Nucleus accumbens (tissue), 56 donors: ENCODE results near the gene NBEA.
"Not testable (repeated sequence)": the region's sequence is repeated elsewhere in the genome, so short reads cannot be mapped to it uniquely, and the experiment has no call there.

ENCODE experiments used
- DNase-seq, 56 donors: peaks; one replicate each; lab custom pipeline; 2025; lab: John Stamatoyannopoulos, UW

Gene NBEA, protein sequence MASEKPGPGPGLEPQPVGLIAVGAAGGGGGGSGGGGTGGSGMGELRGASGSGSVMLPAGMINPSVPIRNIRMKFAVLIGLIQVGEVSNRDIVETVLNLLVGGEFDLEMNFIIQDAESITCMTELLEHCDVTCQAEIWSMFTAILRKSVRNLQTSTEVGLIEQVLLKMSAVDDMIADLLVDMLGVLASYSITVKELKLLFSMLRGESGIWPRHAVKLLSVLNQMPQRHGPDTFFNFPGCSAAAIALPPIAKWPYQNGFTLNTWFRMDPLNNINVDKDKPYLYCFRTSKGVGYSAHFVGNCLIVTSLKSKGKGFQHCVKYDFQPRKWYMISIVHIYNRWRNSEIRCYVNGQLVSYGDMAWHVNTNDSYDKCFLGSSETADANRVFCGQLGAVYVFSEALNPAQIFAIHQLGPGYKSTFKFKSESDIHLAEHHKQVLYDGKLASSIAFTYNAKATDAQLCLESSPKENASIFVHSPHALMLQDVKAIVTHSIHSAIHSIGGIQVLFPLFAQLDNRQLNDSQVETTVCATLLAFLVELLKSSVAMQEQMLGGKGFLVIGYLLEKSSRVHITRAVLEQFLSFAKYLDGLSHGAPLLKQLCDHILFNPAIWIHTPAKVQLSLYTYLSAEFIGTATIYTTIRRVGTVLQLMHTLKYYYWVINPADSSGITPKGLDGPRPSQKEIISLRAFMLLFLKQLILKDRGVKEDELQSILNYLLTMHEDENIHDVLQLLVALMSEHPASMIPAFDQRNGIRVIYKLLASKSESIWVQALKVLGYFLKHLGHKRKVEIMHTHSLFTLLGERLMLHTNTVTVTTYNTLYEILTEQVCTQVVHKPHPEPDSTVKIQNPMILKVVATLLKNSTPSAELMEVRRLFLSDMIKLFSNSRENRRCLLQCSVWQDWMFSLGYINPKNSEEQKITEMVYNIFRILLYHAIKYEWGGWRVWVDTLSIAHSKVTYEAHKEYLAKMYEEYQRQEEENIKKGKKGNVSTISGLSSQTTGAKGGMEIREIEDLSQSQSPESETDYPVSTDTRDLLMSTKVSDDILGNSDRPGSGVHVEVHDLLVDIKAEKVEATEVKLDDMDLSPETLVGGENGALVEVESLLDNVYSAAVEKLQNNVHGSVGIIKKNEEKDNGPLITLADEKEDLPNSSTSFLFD (N-terminal part only)

DNA sequence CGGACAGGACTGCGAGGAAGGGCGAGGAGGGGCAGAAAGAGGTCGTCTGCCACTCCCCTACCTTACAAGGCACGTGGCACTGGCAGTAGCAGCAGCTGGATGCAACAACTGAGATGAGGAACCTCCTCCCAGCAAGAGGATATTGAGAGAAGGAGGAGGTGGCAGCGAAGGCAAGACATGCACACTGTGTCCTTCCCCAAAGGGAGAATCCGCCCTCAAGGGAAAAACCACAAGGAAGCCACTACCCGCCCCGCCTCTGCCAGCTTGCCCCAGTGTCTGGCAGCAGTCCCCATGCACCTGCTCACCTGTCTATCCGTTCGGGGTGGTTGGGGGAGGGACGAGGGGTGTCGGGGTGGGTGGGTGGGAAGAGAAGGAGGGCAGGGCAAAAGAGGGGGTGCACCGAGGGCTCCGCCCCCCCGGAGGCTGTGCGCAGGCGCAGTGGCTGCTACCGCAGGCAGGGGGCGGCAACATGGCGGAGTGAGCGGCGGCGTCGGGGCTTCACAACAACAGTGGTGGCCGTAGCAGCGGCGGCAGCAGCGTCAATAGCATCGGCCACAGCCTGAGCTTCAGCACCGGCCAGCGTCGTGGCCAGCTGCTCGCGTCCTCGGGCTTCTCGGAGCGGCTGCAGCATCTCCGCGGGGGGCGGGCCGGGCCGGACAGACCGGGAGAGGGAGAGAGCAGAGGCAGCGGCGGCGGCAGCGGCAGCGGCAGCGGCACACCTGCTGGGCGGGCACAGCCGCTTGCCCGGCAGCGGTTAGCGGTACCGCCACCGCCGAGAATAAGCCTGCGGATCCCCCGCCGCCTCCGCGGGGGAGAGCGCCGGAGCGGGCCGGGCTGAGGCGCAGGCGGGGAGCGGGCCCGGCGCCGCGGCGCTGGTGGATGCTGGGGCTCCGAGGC is at the start of gene NBEA:
Gene NBEA, plus strand, starts transcription at position 436 of the 897 bp plus-strand sequence. CDS start 551 bp downstream, outside the sequence.
- DNase-seq: peak in 55 of 56 donors; percentile 9 to 88 (median 72)

GRCh38 chr13:34894756-34895155 is 47.3 kb upstream of the NBEA start:
- DNase-seq: no peak

- DNase-seq: no peak
Measured at GRCh38 chr13:34897220-34897619, 44.9 kb upstream of the NBEA start.

GRCh38 chr13:34899888-34900287 is 42.2 kb upstream of the NBEA start:
- DNase-seq: no peak

DNA sequence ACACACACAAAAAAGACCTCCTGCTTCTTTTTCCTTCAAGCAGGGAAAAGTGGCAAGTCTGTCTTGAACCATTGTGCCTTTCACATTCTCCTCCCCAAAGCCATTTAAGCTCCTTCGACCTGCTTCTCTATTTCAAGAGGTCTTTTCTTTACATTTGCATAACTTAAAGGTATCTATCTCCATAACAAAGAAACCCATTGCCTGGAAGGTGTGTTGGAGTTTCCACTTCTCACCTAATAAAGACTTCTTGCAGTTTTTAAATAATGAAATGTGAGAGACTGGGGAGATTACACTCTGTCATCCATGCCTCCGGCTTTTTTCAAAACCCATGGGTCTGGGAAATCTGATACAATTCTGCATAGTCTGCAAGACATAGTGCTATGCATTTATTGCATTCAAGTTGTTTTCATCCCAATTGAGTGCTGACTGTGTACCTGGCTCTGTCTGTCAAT is 41.8 kb upstream of the NBEA start:
- no peak for DNase-seq

GRCh38 chr13:34901572-34901971 is 40.5 kb upstream of the NBEA start:
- no peak for DNase-seq

DNA sequence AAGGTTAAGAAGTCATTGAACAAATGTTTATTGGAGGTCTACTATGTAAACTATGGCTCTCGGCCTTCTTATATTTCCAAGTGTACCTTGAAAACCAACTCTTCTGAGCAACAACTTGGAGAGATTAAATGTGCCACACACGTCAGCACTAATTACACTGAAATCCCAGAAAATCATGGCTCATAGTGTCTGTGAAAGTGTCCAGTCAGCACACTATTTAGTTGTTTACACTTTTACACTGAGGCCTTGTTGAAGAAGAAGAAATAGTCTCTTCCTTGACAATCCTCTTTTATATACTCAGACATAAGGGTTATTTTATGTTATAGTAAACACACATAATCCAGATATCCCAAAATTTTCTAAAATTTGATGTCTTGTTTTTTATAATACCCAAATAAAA is 30.9 kb upstream of the NBEA start:
- DNase-seq: no peak

- DNase-seq: no peak
Measured at GRCh38 chr13:34913040-34913439, 29.0 kb upstream of the NBEA start.

GRCh38 chr13:34914416-34914815 is 27.7 kb upstream of the NBEA start:
- DNase-seq: no peak

- DNase-seq: no peak
Measured at GRCh38 chr13:34926508-34926907, 15.6 kb upstream of the NBEA start.

GRCh38 chr13:34928676-34929075 is 13.4 kb upstream of the NBEA start:
- DNase-seq: not testable (repeated sequence)

- DNase-seq: no peak
Measured at GRCh38 chr13:34931572-34931971, 10.5 kb upstream of the NBEA start.

- DNase-seq: no peak
Measured at GRCh38 chr13:34933349-34933748, 8.7 kb upstream of the NBEA start.

- DNase-seq: no peak
Measured at GRCh38 chr13:34933786-34934185, 8.3 kb upstream of the NBEA start.

GRCh38 chr13:34935841-34936240 is 6.2 kb upstream of the NBEA start:
- DNase-seq: no peak

DNA sequence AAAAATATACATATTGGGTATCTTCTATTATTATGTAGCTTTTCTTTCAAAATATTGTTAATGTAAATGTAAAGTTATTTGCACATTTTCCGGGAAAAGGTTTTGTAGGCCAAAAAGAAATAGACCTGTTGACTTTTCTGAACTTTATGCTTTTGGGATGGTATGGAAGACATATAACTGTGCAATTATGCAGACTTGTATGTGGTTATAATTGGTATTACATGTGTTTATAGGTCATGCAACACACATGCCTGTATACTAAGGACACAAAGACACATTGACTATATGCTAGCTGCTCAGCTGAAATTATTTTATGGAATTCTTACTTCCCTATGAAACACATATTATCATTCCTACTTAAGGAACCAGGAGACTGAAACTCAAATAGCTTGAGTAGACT is 2.3 kb upstream of the NBEA start:
- no peak for DNase-seq

- DNase-seq: peak in 8 of 56 donors; percentile 7 to 60 (median 34)
Measured at GRCh38 chr13:34941436-34941834, 635 bp upstream of the NBEA start.

DNA sequence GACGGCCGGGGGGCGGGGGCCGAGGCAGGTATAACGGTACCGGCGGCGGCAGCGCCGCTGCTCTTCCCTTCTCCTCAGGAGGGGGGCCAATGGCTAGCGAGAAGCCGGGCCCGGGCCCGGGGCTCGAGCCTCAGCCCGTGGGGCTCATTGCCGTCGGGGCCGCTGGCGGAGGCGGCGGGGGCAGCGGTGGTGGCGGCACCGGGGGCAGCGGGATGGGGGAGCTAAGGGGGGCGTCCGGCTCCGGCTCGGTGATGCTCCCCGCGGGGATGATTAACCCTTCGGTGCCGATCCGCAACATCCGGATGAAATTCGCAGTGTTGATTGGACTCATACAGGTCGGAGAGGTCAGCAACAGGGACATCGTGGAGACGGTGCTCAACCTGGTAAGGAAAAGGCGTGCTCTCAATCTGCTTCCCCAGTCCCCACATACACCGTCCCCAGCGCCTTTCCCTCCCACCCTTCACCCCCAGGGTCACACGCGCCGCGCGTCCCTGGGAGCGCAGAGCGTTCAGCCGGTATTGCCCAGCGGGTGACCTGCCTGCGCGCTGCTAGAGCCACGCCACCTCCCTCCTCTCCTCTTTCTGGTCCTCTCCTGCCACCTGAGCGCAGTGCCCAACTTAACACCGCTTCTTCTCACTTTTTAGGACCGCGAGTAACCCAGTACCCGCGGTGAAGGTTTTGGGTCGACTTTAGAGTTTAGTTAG is 814 bp downstream of the NBEA start:
- DNase-seq: peak in 36 of 56 donors; percentile 1 to 53 (median 24)
